Motor neuron (in vitro differentiated cells): ENCODE measurements around the gene PIP5KL1. TPM values are rescaled to one million over a fixed set of nuclear protein-coding genes. Genes with fewer than 3 reads are reported as not detected.

Experiments
- ATAC-seq, 8 experiments: fragments of 200-7000 bp; cut with Tn5 transposase; replicated peaks in 6 of 8; 2 replicates each; pipeline ENCODE4 v1.8.0; 2021; ENCODE audit warnings: mild to moderate bottlenecking in 8 of 8, moderate library complexity in 8 of 8
- H3K27ac ChIP-seq, 2 donors: fragments of 250-450 bp; sonication (Bioruptor Pico); 2 replicates each; pipeline ENCODE4 v1.9.0; 2021; ENCODE audit warnings: antibody characterized with exemption in 2 of 2, mild to moderate bottlenecking in 2 of 2, moderate library complexity in 1 of 2
- H3K4me1 ChIP-seq, 2 donors: fragments of 250-450 bp; sonication (Bioruptor Pico); replicated peaks in 1 of 2; 2 replicates each; pipeline ENCODE4 v1.6.1; 2021; ENCODE audit warnings: antibody characterized with exemption in 2 of 2, mild to moderate bottlenecking in 2 of 2, moderate library complexity in 1 of 2
- H3K4me3 ChIP-seq, 5 donors: fragments of 250-450 bp; sonication (Bioruptor Pico); 2 replicates each; pipeline ENCODE4 v1.9.0; 2021; ENCODE audit warnings: antibody characterized with exemption in 5 of 5, mild to moderate bottlenecking in 5 of 5, moderate library complexity in 4 of 5
- WGBS, 10 experiments: fragments of 450-650 bp; shearing (Covaris generic); methylation state at CpG; one replicate each; pipeline ENCODE4 v1.0.0; 2022; 5-methylcytosine and 5-hydroxymethylcytosine counted together
- in situ Hi-C, 9 experiments: fragments of 400-800 bp; cut with MboI; loops; one replicate each; pipeline ENCODE4 v1.15.0; 2021; ENCODE audit warnings: low sequenced_read_pairs in 9 of 9, low pct_unique_long_range_greater_than_20kb in 2 of 9; ENCODE audit not compliant: unreplicated experiment in 9 of 9
- total RNA-seq, 8 experiments: library from RNA; unstranded; fragments of 300-600 nt; gene quantifications; 2 replicates each; pipeline versions ENCODE4 v1.2.3 to v1.2.4, GENCODE V29; 2022

PIP5KL1 gene
- total RNA-seq, 8 experiments from 2014 or later = 0.66 to 4.9 (median 3.1) TPM

GRCh38 chr9:127974001-127974768 lies 43.6 kb upstream of the PIP5KL1 start:
- ATAC-seq = no peak
- Histone ChIP-seq H3K27ac (no peak overlapping the region), H3K4me3 (no peak overlapping the region), H3K4me1 (peaks cover 89 to 91% of the 10 kb centered on the region in 2 donors)
- in situ Hi-C loops = no loop called here
- 50 to 100% (median 83%) methylated on average over 1 to 7 of the region's 12 CpGs; no CpG with 5 or more reads in 3 of the 10 experiments for WGBS, 10 experiments

DNA sequence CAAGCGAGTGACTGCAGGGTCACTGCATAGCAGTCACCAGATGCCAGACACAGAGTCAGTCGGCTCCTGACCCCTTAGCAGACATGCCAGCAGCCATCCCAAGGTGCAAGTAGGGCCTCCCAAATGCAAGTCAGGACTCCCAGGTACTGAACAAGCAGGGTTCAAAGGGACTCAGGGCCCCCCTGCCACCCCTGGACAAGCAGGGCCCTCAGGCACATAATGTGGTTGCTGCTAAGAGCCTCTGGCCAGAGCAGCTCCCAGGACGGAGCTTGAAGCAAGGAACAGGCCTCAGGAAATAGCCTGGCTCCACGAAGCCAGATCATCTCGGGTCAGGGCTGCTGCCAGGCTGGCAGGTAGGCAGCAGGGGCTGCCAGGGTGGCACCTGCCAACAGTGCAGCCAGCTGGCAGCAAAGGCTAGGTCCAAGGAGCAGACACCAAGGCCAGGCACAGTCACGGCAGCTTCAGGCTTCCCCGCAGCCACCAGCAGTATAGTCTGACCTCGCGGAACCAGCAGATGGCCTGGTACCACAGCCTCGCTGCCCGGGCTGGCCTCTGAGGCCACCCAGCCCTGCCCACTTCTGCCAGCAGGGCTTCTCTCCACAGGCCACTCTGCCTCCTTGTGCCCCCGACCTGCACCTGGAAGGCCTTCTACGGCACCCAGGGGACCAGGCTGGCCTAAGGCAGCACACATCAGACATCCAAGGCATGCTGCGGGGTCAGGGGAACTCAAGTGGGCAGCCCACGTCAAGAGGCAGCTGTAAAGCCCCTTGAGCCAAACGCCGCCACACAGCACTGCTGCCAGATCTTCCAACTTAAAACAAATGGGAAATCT lies 42.8 kb upstream of the PIP5KL1 start:
- H3K4me3 ChIP-seq = no peak overlapping the region

DNA sequence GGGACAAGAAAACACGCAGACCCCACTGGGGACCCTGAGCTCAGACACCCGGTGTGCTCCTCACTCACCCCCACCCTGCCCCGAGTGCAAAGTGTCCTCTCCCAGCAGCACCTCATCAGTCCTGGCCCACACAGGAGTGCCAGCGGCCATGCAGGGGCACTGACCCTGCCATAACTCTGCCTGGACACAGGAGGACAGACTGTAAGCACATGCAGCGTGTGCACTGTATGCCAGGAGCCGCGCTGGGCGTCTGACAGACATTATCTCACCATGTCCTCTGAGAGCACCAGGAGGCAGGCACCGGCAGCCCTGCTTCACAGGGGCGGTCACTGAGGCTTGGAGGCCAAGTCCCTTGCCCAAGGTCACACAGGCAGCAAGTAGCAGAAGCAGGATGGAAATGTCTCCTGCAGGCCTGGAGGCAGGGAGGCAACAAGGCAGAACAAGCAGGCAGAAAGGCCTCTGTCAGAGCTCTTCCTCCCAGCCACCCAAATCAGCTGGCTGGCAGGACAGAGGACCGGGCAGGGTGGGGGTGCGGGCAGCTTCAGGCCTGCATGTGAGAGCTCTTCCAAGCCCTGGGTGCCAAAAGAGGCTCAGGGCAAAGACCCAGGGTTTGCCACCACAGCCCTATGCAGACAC lies 41.8 kb upstream of the PIP5KL1 start:
- Histone ChIP-seq H3K4me1 (peaks cover 95% of the 10 kb centered on the region in 2 donors), H3K27ac (peak overlapping the region; percentile 42 to 66), H3K4me3 (no peak overlapping the region)
- peak in 5 of 8 experiments; percentile 6 to 40 (median 24) for ATAC-seq
- 0 to 64% (median 60%) methylated on average over 1 to 4 of the region's 12 CpGs; no CpG with 5 or more reads in 7 of the 10 experiments for WGBS, 10 experiments
- in situ Hi-C loops = no loop called here

More for the DNA sequence above, 42.8 kb upstream of the PIP5KL1 start:
- Histone ChIP-seq H3K27ac (no peak overlapping the region), H3K4me1 (peaks cover 95 to 97% of the 10 kb centered on the region in 2 donors)
- in situ Hi-C loops = no loop called here
- WGBS, 10 experiments = 43 to 97% (median 80%) methylated on average over 1 to 9 of the region's 17 CpGs; no CpG with 5 or more reads in 5 of the 10 experiments
- ATAC-seq = no peak

DNA sequence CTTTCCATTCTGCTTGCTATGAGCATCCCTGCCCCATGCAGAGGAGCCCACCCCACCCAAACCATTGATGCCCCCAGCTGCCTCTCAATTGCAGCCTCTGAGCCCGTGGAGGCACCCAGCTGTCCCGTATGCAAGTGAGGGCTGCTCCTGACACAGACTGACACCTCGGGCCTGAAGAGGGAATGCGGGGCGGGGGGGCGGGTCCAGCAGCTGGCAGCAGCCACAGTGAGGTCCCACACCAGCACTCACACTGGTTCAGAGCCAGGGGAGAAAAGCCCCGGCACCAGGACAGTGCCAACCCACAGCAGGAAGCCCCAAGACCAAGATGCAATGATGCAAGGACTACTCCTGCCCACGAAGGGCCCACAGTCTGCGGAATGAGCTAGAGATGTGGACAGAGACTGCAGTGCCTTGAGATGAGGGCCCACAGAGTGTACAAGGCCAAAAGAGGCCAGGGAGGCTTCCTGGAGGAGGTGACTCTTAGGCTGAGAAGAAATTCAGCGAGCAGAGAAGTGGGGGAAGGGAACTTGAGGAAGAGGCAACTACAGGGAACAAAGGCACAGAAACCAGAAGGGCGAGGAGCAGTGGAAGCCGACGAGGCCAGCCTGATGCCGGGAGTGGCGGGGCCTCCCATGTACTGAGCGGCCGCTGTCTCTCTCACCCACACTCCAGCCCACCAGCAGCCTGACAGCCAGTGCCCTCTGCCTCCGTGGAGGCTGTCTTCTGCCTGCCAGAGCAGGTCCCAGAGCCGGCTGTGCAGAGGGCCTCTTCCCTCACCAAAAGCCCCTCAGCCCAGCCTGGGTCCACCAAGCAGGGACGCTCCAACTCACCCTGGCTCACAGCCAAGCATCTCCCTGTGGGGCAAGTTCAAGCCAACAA lies 41.0 kb upstream of the PIP5KL1 start:
- WGBS, 10 experiments = 0 to 75% (median 57%) methylated on average over 1 to 5 of the region's 20 CpGs; no CpG with 5 or more reads in 5 of the 10 experiments
- Histone ChIP-seq H3K4me1 (peaks cover 95% of the 10 kb centered on the region in 2 donors), H3K4me3 (no peak overlapping the region), H3K27ac (peak overlapping the region; percentile 42 to 66)
- in situ Hi-C loops = no loop called here
- ATAC-seq = peak in 5 of 8 experiments; percentile 5 to 21 (median 18)

- Histone ChIP-seq H3K27ac (peak overlapping the region; percentile 47 to 57), H3K4me1 (peaks cover 95 to 97% of the 10 kb centered on the region in 2 donors), H3K4me3 (no peak overlapping the region)
- in situ Hi-C loops = no loop called here
- 17 to 83% (median 25%) methylated on average over 1 to 3 of the region's 16 CpGs; no CpG with 5 or more reads in 6 of the 10 experiments for WGBS, 10 experiments
- ATAC-seq = peak in 3 of 8 experiments; percentile 12 to 21 (median 13)
Observed at GRCh38 chr9:127970401-127971313, 40.1 kb upstream of the PIP5KL1 start.

DNA sequence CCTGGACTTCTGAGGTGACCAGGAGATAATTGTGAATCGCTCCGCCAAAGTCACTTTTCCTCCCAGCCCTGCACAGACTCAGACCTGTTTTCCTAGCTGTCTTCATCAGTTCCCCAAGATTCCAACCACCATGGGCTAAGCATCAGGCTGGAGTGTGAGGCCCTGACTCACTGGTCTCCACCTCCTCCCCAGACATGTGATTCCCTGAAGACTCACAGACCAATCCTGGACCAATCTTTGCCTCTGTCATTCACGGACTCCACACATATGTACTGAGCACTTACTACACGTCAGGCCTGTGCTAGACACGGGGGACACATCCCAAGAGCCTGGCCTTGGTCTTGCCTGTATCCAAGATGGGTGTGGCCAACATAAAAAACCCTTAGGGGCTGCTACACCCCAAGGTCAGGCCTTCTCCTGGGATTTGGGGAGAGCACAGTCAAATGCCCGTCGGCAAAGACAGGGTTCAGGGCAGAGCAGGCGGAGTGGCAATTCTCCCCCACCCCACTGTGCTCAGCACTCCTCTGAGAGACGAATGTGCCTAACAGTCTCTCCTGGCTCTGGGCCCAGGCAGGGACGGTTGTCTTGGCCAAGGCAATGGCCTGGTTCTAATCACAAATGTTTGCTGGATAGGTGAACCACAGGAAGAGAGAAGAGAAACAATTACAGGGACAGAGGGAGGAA lies 38.3 kb upstream of the PIP5KL1 start:
- WGBS, 10 experiments = 0 to 91% (median 59%) methylated on average over 1 to 9 of the region's 10 CpGs; no CpG with 5 or more reads in 2 of the 10 experiments
- in situ Hi-C loops = no loop called here
- peaks cover 93 to 97% of the 10 kb centered on the region in 2 donors for H3K4me1 ChIP-seq
- ATAC-seq = peak in 7 of 8 experiments; percentile 6 to 66 (median 15)
- H3K4me3 ChIP-seq = no peak overlapping the region
- peak overlapping the region; percentile 47 to 57 for H3K27ac ChIP-seq

GRCh38 chr9:127968042-127968441 lies 37.5 kb upstream of the PIP5KL1 start:
- no peak overlapping the region for H3K27ac ChIP-seq
- peak in 1 of 8 experiments; percentile 2 for ATAC-seq
- 83 to 100% methylated on average over 1 to 2 of the region's 3 CpGs; no CpG with 5 or more reads in 8 of the 10 experiments for WGBS, 10 experiments
- H3K4me3 ChIP-seq = no peak overlapping the region
- peaks cover 93 to 97% of the 10 kb centered on the region in 2 donors for H3K4me1 ChIP-seq
- in situ Hi-C loops = no loop called here

DNA sequence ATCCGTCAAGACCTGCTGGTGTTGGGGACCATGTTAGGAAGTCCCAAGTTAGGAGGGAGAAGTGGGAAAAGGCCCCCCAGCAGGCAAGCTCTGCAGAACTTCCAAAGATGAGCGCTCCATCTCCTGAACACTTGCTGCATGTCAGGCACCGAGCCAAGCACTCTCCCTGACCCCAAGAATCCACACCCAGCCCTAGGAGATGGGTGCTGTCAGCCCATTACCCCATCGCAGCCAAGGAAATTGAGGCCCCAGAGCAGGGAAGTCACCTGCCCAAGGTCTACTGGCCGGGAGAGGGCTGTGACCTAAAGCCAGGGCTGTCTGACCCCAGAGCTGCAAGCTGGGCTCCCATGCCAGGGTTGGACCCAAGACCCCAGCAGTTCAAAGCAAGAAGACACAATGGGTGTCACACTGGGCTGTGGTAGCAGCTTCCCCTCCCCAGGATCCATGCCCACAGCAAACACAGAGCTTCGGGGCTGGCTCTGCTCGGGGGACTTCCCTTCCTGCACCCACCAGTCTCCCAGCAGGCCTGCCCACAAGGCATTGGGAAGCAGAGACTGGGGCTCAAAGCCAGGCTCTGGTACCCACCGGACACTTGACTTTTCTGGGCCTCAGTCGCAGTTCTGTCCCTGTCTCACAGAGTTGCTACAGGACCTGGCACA lies 36.7 kb upstream of the PIP5KL1 start:
- 70 to 100% (median 83%) methylated on average over 1 to 5 of the region's 9 CpGs; no CpG with 5 or more reads in 4 of the 10 experiments for WGBS, 10 experiments
- ATAC-seq = no peak
- in situ Hi-C loops = no loop called here
- Histone ChIP-seq H3K27ac (peak overlapping the region; percentile 94), H3K4me3 (no peak overlapping the region), H3K4me1 (peaks cover 93 to 97% of the 10 kb centered on the region in 2 donors)

DNA sequence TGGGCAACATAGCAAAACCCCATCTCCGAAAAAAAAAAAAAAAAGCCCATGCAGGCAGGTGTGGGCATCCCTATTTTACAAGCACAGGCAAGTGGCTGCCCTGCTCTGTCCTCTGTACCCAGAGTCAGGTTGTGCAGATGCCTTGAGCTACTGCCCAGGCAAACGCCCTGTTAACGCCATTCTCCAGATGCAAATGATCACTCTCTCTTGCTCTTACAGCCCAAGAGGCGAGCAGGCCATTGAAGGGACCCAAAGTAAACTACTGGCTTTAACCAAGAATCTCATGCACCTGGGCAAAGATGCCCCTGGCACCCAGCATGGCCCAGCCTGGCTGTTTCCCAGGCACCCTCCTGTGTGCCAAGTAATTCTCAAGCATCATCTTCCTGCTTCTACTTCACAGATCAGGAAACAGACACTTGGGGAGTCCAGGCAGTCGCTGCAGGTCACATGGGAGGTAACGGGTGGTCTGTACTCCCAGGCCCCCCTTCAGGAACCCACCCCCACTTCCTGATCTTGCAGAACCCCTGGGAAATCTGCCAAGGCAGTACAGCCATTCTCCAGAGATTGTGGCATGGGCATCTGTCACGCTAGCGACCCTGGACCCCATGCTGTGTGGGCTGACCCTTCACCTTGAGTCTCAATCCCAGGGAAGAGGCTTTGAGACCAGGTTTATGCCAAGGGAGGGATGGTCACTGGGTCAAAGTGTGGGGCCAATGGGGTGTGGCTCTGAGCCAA lies 36.0 kb upstream of the PIP5KL1 start:
- H3K4me1 ChIP-seq = peaks cover 87 to 94% of the 10 kb centered on the region in 2 donors
- ATAC-seq = no peak
- 52 to 100% (median 84%) methylated on average over 1 to 4 of the region's 8 CpGs; no CpG with 5 or more reads in 4 of the 10 experiments for WGBS, 10 experiments
- H3K4me3 ChIP-seq = no peak overlapping the region
- peak overlapping the region; percentile 94 for H3K27ac ChIP-seq
- in situ Hi-C loops = no loop called here

- ATAC-seq = peak in 4 of 8 experiments; percentile 1 to 3 (median 2)
- WGBS, 10 experiments = 60 to 100% (median 100%) methylated on average over 1 to 3 of the region's 6 CpGs; no CpG with 5 or more reads in 5 of the 10 experiments
- in situ Hi-C loops = no loop called here
- H3K4me3 ChIP-seq = no peak overlapping the region
- peak overlapping the region; percentile 94 for H3K27ac ChIP-seq
- H3K4me1 ChIP-seq = peaks cover 81 to 87% of the 10 kb centered on the region in 2 donors
Observed at GRCh38 chr9:127965953-127966352, 35.4 kb upstream of the PIP5KL1 start.
